Measurements from ENCODE around the gene ADTRP. TPM values are rescaled to one million over a fixed set of nuclear protein-coding genes. Genes with fewer than 3 reads are reported as not detected.

Gene ADTRP
- total RNA-seq, 1 donor from 2014 or later: 5.3 TPM

- no peaks in the 10 kb centered on the region for H3K27me3 Mint-ChIP-seq
- peaks cover 13% of the 10 kb centered on the region for H3K9me3 Mint-ChIP-seq
- peaks cover 71% of the 10 kb centered on the region for H3K4me1 Mint-ChIP-seq
- intact Hi-C loops (cut with micrococcal nuclease): loop anchor here (1.0 to 10.0 kb wide), 9 partner anchors 21 to 521 kb away; partner anchors contain the start of gene NEDD9
- peak overlapping the region; percentile 83 for H3K4me3 Mint-ChIP-seq
- DNase-seq: peak; percentile 80
- peaks cover 17% of the 10 kb centered on the region for H3K36me3 Mint-ChIP-seq (ENCODE audit: low read depth)
- peak overlapping the region; percentile 99 for H3K27ac Mint-ChIP-seq
Observed at GRCh38 chr6:11711003-11711983, 67.3 kb downstream of the ADTRP start.

DNA sequence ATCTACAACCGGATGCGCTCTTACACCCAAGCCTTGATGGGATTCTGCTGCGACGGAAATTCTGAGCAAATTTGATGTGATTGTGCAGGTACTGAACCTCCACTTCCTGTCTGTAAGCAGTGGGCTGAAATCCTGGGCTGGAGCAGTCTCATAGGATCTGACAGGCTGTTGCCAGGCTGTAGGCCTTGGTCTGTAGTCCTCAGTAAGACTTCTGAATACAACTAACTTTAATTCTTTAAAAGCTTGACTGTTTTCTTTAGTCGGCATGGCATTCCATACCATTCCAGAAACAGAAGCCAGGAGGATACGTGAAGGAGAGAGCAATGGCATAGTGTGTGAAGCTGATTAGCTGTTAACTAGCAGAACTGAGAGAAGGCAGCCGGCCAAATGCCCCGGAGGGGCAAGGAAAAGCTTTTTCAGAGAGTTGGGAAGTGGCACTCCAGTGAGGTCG, 68.3 kb downstream of the ADTRP start:
- Mint-ChIP-seq H3K36me3 (ENCODE audit: low read depth) (peaks cover 16% of the 10 kb centered on the region), H3K4me3 (peak overlapping the region; percentile 83), H3K27ac (peak overlapping the region; percentile 99)

DNA sequence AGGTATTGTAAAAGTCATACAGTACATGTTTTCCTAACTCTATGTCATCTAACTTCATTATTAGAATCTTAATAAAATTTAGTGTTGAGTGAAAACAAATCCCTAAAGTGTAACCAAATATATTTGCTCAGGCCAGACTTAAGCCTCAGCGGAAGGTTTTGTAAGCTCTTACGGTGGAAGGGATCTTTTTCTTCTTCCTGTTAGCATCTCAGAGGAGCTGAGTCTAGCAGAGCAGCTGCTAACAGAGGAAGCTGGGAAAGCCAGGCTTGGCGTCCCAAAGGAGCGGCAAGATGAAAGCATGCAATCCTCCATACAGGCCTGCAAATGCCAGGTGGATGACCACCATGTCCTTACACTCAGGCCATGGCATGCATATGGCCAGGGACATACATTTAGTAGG, 72.4 kb downstream of the ADTRP start:
- intact Hi-C loops (cut with micrococcal nuclease): no loop called here
- no peak overlapping the region for H3K4me3 Mint-ChIP-seq
- H3K27me3 Mint-ChIP-seq: no peaks in the 10 kb centered on the region
- H3K9me3 Mint-ChIP-seq: peaks cover 9% of the 10 kb centered on the region
- peaks cover 43% of the 10 kb centered on the region for H3K4me1 Mint-ChIP-seq
- H3K27ac Mint-ChIP-seq: no peak overlapping the region
- H3K36me3 Mint-ChIP-seq (ENCODE audit: low read depth): peaks cover 11% of the 10 kb centered on the region
- no peak for DNase-seq

More for the DNA sequence above, 68.3 kb downstream of the ADTRP start:
- H3K4me1 Mint-ChIP-seq: peaks cover 65% of the 10 kb centered on the region
- DNase-seq: peak; percentile 88
- H3K9me3 Mint-ChIP-seq: peaks cover 12% of the 10 kb centered on the region
- intact Hi-C loops (cut with micrococcal nuclease): loop anchor here (1.0 to 10.0 kb wide), 7 partner anchors 43 to 522 kb away; partner anchors contain the start of gene NEDD9
- H3K27me3 Mint-ChIP-seq: no peaks in the 10 kb centered on the region

DNA sequence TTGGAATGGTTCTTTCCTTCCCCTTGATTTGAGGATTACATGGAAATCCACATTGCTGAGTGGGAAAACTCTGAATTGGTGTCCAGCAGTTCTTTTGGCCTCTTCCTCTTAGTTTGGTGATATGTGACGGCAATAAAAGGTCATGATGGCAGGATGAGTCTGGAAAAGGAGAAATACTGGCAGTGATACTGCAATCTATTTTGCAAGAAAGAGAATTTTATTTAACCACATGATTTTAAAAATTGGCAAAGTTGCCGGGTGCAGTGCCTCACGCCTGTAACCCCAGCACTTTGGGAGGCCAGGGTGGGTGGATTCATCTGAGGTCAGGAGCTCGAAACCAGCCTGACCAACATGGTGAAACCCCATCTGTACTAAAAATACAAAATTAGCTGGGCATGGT, 73.1 kb downstream of the ADTRP start:
- no peak overlapping the region for H3K4me3 Mint-ChIP-seq
- intact Hi-C loops (cut with micrococcal nuclease): no loop called here

DNA sequence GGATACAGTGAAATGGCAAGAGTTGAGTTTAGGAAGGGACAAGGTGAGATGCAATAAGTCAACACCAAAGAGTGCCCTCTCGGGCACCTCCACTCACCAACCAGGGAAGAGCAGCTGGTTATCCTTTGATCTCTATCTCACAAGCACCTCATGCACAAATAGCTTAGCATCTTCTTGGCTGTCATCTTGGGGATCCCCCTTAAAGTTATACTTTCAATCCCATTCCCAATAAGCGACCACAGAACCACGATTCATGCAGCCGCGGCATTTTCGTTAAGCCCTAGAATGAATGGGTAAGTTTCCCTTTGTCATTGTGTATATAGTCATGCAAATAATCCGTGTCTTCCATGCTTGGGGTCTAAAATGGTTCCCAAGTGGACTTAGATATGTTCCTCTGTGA, 73.5 kb downstream of the ADTRP start:
- H3K27ac Mint-ChIP-seq: peak overlapping the region; percentile 10
- DNase-seq: no peak

More for the DNA sequence above, 73.1 kb downstream of the ADTRP start:
- Mint-ChIP-seq H3K36me3 (ENCODE audit: low read depth) (peaks cover 9% of the 10 kb centered on the region), H3K27ac (peak overlapping the region; percentile 10), H3K4me1 (peaks cover 37% of the 10 kb centered on the region), H3K27me3 (no peaks in the 10 kb centered on the region), H3K9me3 (peaks cover 9% of the 10 kb centered on the region)
- DNase-seq: no peak

GRCh38 chr6:11703725-11704124, 74.9 kb downstream of the ADTRP start:
- no peaks in the 10 kb centered on the region for H3K27me3 Mint-ChIP-seq
- no peak overlapping the region for H3K27ac Mint-ChIP-seq
- H3K9me3 Mint-ChIP-seq: peaks cover 1% of the 10 kb centered on the region
- peaks cover 28% of the 10 kb centered on the region for H3K4me1 Mint-ChIP-seq
- no peak overlapping the region for H3K4me3 Mint-ChIP-seq
- peaks cover 1% of the 10 kb centered on the region for H3K36me3 Mint-ChIP-seq (ENCODE audit: low read depth)
- intact Hi-C loops (cut with micrococcal nuclease): loop anchor here (5.0 kb wide), 2 partner anchors 34 to 904 kb away; no protein-coding TSS in a partner anchor
- DNase-seq: no peak

More for the DNA sequence above, 73.5 kb downstream of the ADTRP start:
- Mint-ChIP-seq H3K9me3 (peaks cover 9% of the 10 kb centered on the region), H3K4me3 (no peak overlapping the region), H3K4me1 (peaks cover 35% of the 10 kb centered on the region), H3K27me3 (no peaks in the 10 kb centered on the region), H3K36me3 (ENCODE audit: low read depth) (peaks cover 5% of the 10 kb centered on the region)
- intact Hi-C loops (cut with micrococcal nuclease): no loop called here

DNA sequence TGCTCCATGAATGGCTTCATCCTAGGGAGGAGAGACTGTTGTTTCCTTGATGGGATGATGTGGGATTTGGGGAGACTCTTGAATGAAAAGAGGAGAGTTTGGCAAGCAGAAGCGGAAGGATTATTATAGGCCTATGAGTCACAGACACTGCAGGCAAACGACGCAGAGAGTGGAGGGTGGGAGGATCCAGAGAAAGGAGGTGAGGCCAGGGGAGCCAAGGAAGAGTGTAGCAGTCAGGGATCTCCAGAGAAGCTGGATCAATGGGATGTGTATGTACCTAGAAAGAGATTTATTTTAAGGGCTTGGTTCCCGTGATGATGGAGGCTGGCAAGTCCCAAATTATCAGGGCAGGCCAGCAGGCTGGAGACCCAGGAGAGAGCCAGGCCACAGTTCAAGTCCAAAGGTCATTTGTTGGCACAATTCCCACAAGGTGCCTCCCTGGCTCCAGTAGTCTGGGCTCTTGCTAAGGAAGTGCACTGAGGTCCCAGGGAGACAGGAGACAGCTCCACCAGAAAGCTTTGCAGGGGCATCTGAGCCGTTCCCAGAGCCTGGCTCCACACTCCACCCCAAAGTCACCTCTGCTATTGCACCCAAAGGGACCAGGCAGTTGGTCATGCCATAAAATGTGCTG, 76.0 kb downstream of the ADTRP start:
- no peak for DNase-seq
- no peaks in the 10 kb centered on the region for H3K27me3 Mint-ChIP-seq
- no peaks in the 10 kb centered on the region for H3K9me3 Mint-ChIP-seq
- no peak overlapping the region for H3K27ac Mint-ChIP-seq
- H3K4me1 Mint-ChIP-seq: peaks cover 26% of the 10 kb centered on the region
- intact Hi-C loops (cut with micrococcal nuclease): loop anchor here (5.0 kb wide), 2 partner anchors 35 to 905 kb away; no protein-coding TSS in a partner anchor
- peaks cover 1% of the 10 kb centered on the region for H3K36me3 Mint-ChIP-seq (ENCODE audit: low read depth)
- H3K4me3 Mint-ChIP-seq: no peak overlapping the region

DNA sequence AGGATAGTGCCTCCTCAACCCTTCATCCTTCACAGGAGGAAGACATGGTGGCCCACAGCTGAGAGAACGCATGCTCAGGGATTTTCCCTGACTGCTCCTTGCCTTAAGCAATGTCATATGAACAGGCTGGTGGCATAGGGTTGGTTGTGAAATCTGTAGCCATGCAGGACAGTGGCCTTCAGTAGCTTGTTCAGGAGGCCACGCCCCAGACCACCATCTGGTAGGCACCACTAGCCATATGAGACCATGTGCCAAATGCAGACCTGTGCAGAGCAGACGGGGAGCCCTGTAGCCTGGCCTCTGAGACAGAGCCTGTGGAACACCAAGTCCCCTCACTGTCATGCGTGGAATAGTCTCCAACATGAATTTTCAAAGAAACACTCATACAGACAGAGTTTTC, 76.5 kb downstream of the ADTRP start:
- H3K4me3 Mint-ChIP-seq: no peak overlapping the region
- peaks cover 1% of the 10 kb centered on the region for H3K36me3 Mint-ChIP-seq (ENCODE audit: low read depth)
- intact Hi-C loops (cut with micrococcal nuclease): loop anchor here (5.0 kb wide), 2 partner anchors 35 to 905 kb away; no protein-coding TSS in a partner anchor
- no peaks in the 10 kb centered on the region for H3K9me3 Mint-ChIP-seq
- peaks cover 26% of the 10 kb centered on the region for H3K4me1 Mint-ChIP-seq
- DNase-seq: no peak
- H3K27ac Mint-ChIP-seq: no peak overlapping the region
- no peaks in the 10 kb centered on the region for H3K27me3 Mint-ChIP-seq

DNA sequence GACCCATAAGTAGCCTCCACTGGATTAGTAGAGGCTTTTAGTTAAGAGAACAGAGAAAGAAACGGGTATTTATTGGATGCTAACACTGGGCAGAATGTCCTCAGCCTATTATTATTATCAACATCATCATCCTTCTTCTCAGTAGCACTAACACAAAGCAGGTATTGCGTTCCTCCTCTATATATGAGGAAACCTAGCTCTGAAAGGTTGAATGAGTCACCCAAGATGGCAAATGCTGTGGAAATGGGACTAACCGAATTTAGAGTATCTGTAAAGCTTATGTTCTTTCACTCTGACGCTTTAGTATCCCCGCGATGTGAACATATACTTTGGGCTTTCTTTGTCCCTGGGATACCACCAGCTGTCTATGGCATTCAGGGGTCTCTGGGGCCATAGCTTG, 77.0 kb downstream of the ADTRP start:
- no peak for DNase-seq
- H3K4me1 Mint-ChIP-seq: peaks cover 26% of the 10 kb centered on the region
- intact Hi-C loops (cut with micrococcal nuclease): loop anchor here (5.0 kb wide), 2 partner anchors 36 to 906 kb away; no protein-coding TSS in a partner anchor
- no peaks in the 10 kb centered on the region for H3K9me3 Mint-ChIP-seq
- H3K36me3 Mint-ChIP-seq (ENCODE audit: low read depth): no peaks in the 10 kb centered on the region
- no peaks in the 10 kb centered on the region for H3K27me3 Mint-ChIP-seq
- no peak overlapping the region for H3K4me3 Mint-ChIP-seq
- H3K27ac Mint-ChIP-seq: no peak overlapping the region

DNA sequence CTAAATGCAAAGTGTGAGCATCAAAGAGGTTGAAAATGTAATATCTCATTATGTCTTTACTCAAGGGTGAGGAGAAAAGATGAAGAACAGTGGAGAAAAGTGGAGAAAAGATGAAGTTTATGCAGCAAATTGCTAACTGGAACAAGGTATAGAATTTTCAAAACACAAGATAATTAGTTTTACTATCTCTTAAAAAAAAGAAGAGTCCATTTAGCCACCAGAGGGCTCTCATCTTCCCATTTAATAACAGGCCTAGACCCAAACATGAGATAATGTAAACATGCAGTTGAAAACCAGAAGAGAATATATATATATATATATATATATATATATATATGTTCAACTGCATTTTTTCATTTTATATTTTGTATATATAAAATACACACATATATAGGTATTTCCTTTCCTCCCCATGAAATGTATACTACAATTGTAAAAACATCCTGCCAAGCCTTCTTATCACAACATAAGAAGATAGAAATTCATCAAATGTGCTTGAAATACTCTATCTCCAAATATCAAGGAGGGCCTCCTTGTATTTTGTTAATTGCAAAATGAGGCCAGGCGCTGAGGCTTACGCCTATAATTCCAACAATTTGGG, 78.4 kb downstream of the ADTRP start:
- DNase-seq: peak; percentile 73
- Mint-ChIP-seq H3K9me3 (no peaks in the 10 kb centered on the region), H3K27me3 (no peaks in the 10 kb centered on the region), H3K36me3 (ENCODE audit: low read depth) (no peaks in the 10 kb centered on the region), H3K4me3 (no peak overlapping the region), H3K27ac (no peak overlapping the region), H3K4me1 (peaks cover 23% of the 10 kb centered on the region)
- intact Hi-C loops (cut with micrococcal nuclease): loop anchor here (5.0 kb wide), 2 partner anchors 37 to 907 kb away; no protein-coding TSS in a partner anchor

DNA sequence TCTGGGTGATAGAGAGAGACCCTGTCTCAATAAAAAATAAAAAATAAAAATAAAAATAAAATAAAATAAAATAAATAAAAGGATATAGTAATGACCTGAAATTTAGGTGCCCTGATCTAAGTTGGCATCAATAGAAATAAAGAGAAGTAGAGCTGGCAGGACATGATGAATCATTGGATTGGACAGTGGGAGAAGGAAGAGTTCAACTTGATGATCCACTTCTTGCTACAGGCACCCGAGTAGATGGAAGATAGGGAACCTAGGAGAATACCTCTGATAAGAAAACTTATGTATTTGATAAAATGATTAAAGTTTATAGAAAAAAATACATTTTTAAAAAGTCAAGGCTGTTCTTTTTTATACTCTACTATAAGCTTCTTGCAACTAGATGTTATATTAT, 79.0 kb downstream of the ADTRP start:
- no peaks in the 10 kb centered on the region for H3K36me3 Mint-ChIP-seq (ENCODE audit: low read depth)
- no peak overlapping the region for H3K4me3 Mint-ChIP-seq
- no peaks in the 10 kb centered on the region for H3K27me3 Mint-ChIP-seq
- intact Hi-C loops (cut with micrococcal nuclease): no loop called here
- H3K27ac Mint-ChIP-seq: no peak overlapping the region
- H3K4me1 Mint-ChIP-seq: peaks cover 19% of the 10 kb centered on the region
- H3K9me3 Mint-ChIP-seq: no peaks in the 10 kb centered on the region
- no peak for DNase-seq

- H3K27ac Mint-ChIP-seq: peak overlapping the region; percentile 23
- H3K36me3 Mint-ChIP-seq (ENCODE audit: low read depth): no peaks in the 10 kb centered on the region
- intact Hi-C loops (cut with micrococcal nuclease): loop anchor here (2.0 kb wide), 1 partner anchor 28 kb away; no protein-coding TSS in a partner anchor
- DNase-seq: peak; percentile 46
- no peak overlapping the region for H3K4me3 Mint-ChIP-seq
- peaks cover 5% of the 10 kb centered on the region for H3K9me3 Mint-ChIP-seq
- H3K27me3 Mint-ChIP-seq: no peaks in the 10 kb centered on the region
- H3K4me1 Mint-ChIP-seq: peaks cover 13% of the 10 kb centered on the region
Observed at GRCh38 chr6:11692451-11693376, 85.9 kb downstream of the ADTRP start.
